GM23248 (cell line): ENCODE data around the gene KCNC2. TPM values are rescaled to one million over a fixed set of nuclear protein-coding genes. Genes with fewer than 3 reads are reported as not detected.

Experiments
- DNase-seq: peaks from one replicate; pipeline ENCODE4 v3.0.0-alpha.2; 2015
- H2AFZ ChIP-seq: fragments of 200-600 bp; sonication (generic); 2 replicates; pipeline ENCODE4 v1.6.1; 2016; ENCODE audit warnings: antibody characterized with exemption
- H3F3A ChIP-seq: fragments of 200-600 bp; sonication (generic); 2 replicates; pipeline ENCODE4 v1.6.1; 2016; ENCODE audit warnings: mild to moderate bottlenecking, antibody characterized with exemption, mixed run types; ENCODE audit not compliant: insufficient read depth
- H3K27ac ChIP-seq: fragments of 200-600 bp; sonication (generic); 2 replicates; pipeline ENCODE4 v1.5.1; 2016; ENCODE audit warnings: mild to moderate bottlenecking
- H3K27me3 ChIP-seq: fragments of 200-600 bp; sonication (generic); replicated peaks from 2 replicates; pipeline ENCODE4 v1.6.1; 2016; ENCODE audit warnings: mild to moderate bottlenecking; ENCODE audit not compliant: insufficient read depth
- H3K36me3 ChIP-seq: fragments of 200-600 bp; sonication (generic); 2 replicates; pipeline ENCODE4 v1.6.1; 2016; ENCODE audit warnings: low read depth, mild to moderate bottlenecking
- H3K4me1 ChIP-seq: fragments of 200-600 bp; sonication (generic); 2 replicates; pipeline ENCODE4 v1.6.1; 2016; ENCODE audit warnings: mild to moderate bottlenecking; ENCODE audit not compliant: insufficient read depth
- H3K4me2 ChIP-seq: fragments of 200-600 bp; sonication (generic); one replicate; pipeline ENCODE4 v1.6.1; 2016; ENCODE audit warnings: mild to moderate bottlenecking; ENCODE audit not compliant: unreplicated experiment
- H3K4me3 ChIP-seq: fragments of 200-600 bp; sonication (generic); 2 replicates; pipeline ENCODE4 v1.5.1; 2016; ENCODE audit warnings: mild to moderate bottlenecking
- H3K79me2 ChIP-seq: fragments of 200-600 bp; sonication (generic); 2 replicates; pipeline ENCODE4 v1.6.1; 2016; ENCODE audit warnings: mild to moderate bottlenecking; ENCODE audit not compliant: insufficient read depth
- H3K9ac ChIP-seq: fragments of 200-600 bp; sonication (generic); 2 replicates; pipeline ENCODE4 v1.6.1; 2016; ENCODE audit warnings: mild to moderate bottlenecking
- H3K9me2 ChIP-seq: fragments of 200-600 bp; sonication (generic); 2 replicates; pipeline ENCODE4 v1.6.1; 2016; ENCODE audit warnings: mixed run types, mild to moderate bottlenecking, moderate library complexity; ENCODE audit not compliant: insufficient read depth
- H3K9me3 ChIP-seq: fragments of 200-600 bp; sonication (generic); one replicate; pipeline ENCODE4 v1.6.1; 2017; ENCODE audit warnings: low read depth
- H4K20me1 ChIP-seq: fragments of 200-600 bp; sonication (generic); 2 replicates; pipeline ENCODE4 v1.6.0; 2016; ENCODE audit not compliant: insufficient read depth
- EZH2 ChIP-seq: fragments of 200-600 bp; sonication (generic); IDR thresholded peaks from 2 replicates; pipeline ENCODE4 v1.6.1; 2018; ENCODE audit warnings: antibody characterized with exemption, mild to moderate bottlenecking; ENCODE audit not compliant: insufficient read depth, poor library complexity, severe bottlenecking
- EZH2phosphoT487 ChIP-seq: fragments of 200-600 bp; sonication (generic); IDR thresholded peaks from 2 replicates; pipeline ENCODE4 v1.6.1; 2018; ENCODE audit warnings: antibody characterized with exemption, moderate library complexity, mild to moderate bottlenecking, low read depth; ENCODE audit not compliant: insufficient read depth
- WGBS, 2 experiments: methylation state at CpG; one replicate each; pipeline ENCODE4 v1.1.6; 2015 to 2017; ENCODE audit warnings: low lambda C conversion rate in 2 of 2, low coverage in 1 of 2; ENCODE audit errors: missing lambda C conversion rate in 2 of 2; 5-methylcytosine and 5-hydroxymethylcytosine counted together
- in situ Hi-C: fragments of 300-500 bp; cut with MboI; formaldehyde crosslinking; loops from 2 replicates; pipeline ENCODE4 v1.15.0; 2020
- polyA plus RNA-seq: library from polyadenylated mRNA; unstranded; fragments of >200 nt; fragmentation: Nextera tagmentation; extraction: Ambion mirVana; gene quantifications from 2 replicates; pipeline ENCODE4 v1.2.1, GENCODE V29; 2016
- total RNA-seq: library from RNA; depleted of rRNA; stranded (reverse); fragments of >200 nt; shearing (Covaris generic); gene quantifications from 2 replicates; pipeline ENCODE4 v1.2.3, GENCODE V29; 2014; rRNA removed

KCNC2 gene
- total RNA-seq: not detected in 2 replicates
- polyA plus RNA-seq: not detected in 2 replicates

DNA sequence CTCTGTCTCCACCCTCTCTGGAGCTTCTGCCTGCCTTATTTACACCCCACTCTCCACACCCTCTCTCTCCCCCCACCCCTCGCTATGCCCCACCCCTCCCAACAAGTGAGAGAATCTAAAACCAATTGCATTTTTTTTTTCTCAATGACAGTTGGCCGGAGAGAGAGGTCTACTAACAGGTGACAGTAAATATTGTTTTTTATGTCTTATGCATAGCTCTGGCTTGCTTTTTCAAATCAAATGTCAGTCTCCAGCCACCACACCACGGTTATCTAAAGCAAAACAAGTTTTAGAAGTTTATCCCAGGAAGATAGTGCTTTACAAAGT, at the start of gene KCNC2:
Gene KCNC2, minus strand, starts transcription at position 28 of the 327 bp plus-strand sequence.
- H4K20me1 ChIP-seq: no peaks in the 10 kb centered on the region
- no peaks in the 10 kb centered on the region for H3K9me3 ChIP-seq
- H3K9ac ChIP-seq: no peak within 1 kb of the TSS
- H3K27ac ChIP-seq: no peak within 1 kb of the TSS
- H3K4me1 ChIP-seq: no peaks in the 10 kb centered on the region
- H3K4me3 ChIP-seq: no peak within 1 kb of the TSS
- no peaks in the 10 kb centered on the region for H3K79me2 ChIP-seq
- WGBS, 2 experiments: 17 to 32% methylated on average over 2 to 3 of the region's 3 CpGs
- no peaks in the 10 kb centered on the region for H3K9me2 ChIP-seq
- peaks cover 37% of the 10 kb centered on the region for H3K27me3 ChIP-seq
- no peak for TF ChIP-seq EZH2
- no peak for TF ChIP-seq EZH2phosphoT487
- no peak for DNase-seq
- H3K36me3 ChIP-seq: no peaks in the 10 kb centered on the region
- no peak within 1 kb of the TSS for H2AFZ ChIP-seq
- no peaks in the 10 kb centered on the region for H3F3A ChIP-seq
- H3K4me2 ChIP-seq: no peak within 1 kb of the TSS
- in situ Hi-C loops: no loop called here

DNA sequence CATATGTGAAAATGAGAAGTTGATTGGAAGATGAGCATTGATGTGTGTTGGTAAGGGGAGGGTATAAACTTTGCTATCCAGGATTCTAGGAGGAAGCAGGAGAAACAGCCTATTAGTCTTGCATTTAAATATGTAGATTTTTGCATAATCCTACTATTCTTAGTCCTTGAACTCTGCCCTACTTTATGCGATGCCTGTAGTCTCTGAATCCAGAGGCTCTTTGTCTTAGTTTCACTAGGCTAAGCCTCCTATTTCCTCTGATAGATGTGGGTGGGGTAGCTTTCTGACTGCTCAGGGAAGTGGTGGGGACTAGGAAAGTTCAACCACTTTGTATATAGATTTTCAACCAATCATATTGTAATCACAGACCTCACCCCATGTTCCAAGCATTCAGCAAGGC, 49.5 kb upstream of the KCNC2 start:
- 36 to 44% methylated on average over 1 of the region's 1 CpG for WGBS, 2 experiments
- Histone ChIP-seq H3K4me1 (no peaks in the 10 kb centered on the region), H3K27me3 (no peaks in the 10 kb centered on the region), H3K27ac (no peak overlapping the region), H3K4me2 (no peak overlapping the region), H3K4me3 (no peak overlapping the region), H3K79me2 (no peaks in the 10 kb centered on the region), H3K9me3 (no peaks in the 10 kb centered on the region), H3F3A (no peaks in the 10 kb centered on the region), H3K9me2 (no peaks in the 10 kb centered on the region), H2AFZ (no peak overlapping the region), H3K36me3 (no peaks in the 10 kb centered on the region), H3K9ac (no peak overlapping the region), H4K20me1 (no peaks in the 10 kb centered on the region)
- TF ChIP-seq EZH2 (no peak), EZH2phosphoT487 (no peak)
- DNase-seq: no peak
- in situ Hi-C loops: no loop called here

DNA sequence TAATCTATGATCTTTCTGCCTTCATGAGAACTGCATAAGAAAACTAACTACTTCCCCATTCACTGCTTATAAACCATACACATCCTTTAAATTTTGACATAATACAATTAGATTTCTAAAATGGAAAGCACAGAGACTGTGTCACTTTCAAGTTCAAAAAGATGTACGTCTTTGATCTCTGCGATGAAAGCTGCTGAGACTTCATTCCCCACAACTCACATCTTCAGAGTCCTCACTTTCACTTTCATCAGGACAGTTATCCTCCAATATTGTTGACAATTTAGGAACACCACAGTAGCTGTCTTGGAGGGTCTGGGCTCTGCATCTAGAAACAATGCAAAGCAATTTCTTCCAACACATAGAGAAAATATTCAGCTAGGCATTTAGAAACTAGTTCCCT, 47.9 kb upstream of the KCNC2 start:
- 71 to 92% methylated on average over 2 of the region's 2 CpGs for WGBS, 2 experiments
- no peak overlapping the region for H3K9ac ChIP-seq
- no peaks in the 10 kb centered on the region for H3K27me3 ChIP-seq
- TF ChIP-seq EZH2phosphoT487: no peak
- no peak for TF ChIP-seq EZH2
- no peaks in the 10 kb centered on the region for H3K4me1 ChIP-seq
- no peak overlapping the region for H3K4me2 ChIP-seq
- no peak for DNase-seq
- no peak overlapping the region for H2AFZ ChIP-seq
- H4K20me1 ChIP-seq: no peaks in the 10 kb centered on the region
- in situ Hi-C loops: no loop called here
- H3K79me2 ChIP-seq: no peaks in the 10 kb centered on the region
- H3K4me3 ChIP-seq: no peak overlapping the region
- no peaks in the 10 kb centered on the region for H3F3A ChIP-seq
- no peak overlapping the region for H3K27ac ChIP-seq
- no peaks in the 10 kb centered on the region for H3K9me2 ChIP-seq
- H3K9me3 ChIP-seq: no peaks in the 10 kb centered on the region
- no peaks in the 10 kb centered on the region for H3K36me3 ChIP-seq

DNA sequence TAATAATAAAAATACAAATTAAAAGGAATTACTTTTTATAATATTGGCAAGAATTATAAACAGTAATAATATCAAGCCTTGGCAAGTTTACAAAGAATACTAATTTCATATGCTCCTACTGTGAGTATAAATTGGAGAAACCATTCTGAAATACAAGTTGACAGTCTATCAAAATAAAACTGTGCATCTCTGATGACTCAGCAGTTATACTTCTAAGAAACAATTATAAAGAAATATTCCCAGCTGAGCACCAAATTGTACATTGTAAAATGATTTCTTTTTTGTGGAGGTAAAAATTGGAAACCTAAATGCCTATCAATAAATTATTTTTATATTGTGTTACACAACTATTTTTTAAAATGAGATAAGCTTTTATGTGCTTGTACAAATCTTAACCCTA, 35.5 kb upstream of the KCNC2 start:
- no peak for TF ChIP-seq EZH2
- no peak for TF ChIP-seq EZH2phosphoT487

DNA sequence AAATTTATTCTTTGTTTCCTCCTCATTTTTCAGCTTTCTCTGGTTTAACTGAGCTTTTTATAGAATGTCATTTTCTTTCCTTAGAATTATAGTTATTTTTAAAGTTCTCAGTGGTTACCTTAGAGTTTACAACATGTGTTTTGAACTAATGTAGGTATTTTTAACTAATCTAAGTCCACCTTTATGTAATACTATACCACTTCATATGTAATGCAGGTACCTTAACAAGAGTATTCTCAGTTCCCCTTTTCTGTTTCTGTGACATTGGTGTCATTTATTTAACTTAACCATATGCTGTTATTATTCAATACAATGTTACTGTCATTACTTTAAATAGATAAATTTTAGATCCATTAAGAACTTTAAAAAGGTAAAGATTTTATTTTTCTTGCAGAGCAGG, 30.3 kb upstream of the KCNC2 start:
- no peak overlapping the region for H2AFZ ChIP-seq
- no peak for DNase-seq
- H3K79me2 ChIP-seq: no peaks in the 10 kb centered on the region
- no peaks in the 10 kb centered on the region for H3K4me1 ChIP-seq
- no peak overlapping the region for H3K4me2 ChIP-seq
- no peaks in the 10 kb centered on the region for H3K36me3 ChIP-seq
- TF ChIP-seq EZH2phosphoT487 (no peak), EZH2 (no peak)
- H4K20me1 ChIP-seq: no peaks in the 10 kb centered on the region
- no peaks in the 10 kb centered on the region for H3K9me2 ChIP-seq
- in situ Hi-C loops: no loop called here
- no peak overlapping the region for H3K4me3 ChIP-seq
- no peaks in the 10 kb centered on the region for H3K9me3 ChIP-seq
- no peak overlapping the region for H3K27ac ChIP-seq
- H3F3A ChIP-seq: no peaks in the 10 kb centered on the region
- no peaks in the 10 kb centered on the region for H3K27me3 ChIP-seq
- H3K9ac ChIP-seq: no peak overlapping the region

More for the DNA sequence above, 35.5 kb upstream of the KCNC2 start:
- H3K27ac ChIP-seq: no peak overlapping the region
- no peaks in the 10 kb centered on the region for H3K36me3 ChIP-seq
- no peaks in the 10 kb centered on the region for H3K9me3 ChIP-seq
- H3K79me2 ChIP-seq: no peaks in the 10 kb centered on the region
- no peaks in the 10 kb centered on the region for H4K20me1 ChIP-seq
- H3K4me3 ChIP-seq: no peak overlapping the region
- H3K27me3 ChIP-seq: no peaks in the 10 kb centered on the region
- no peaks in the 10 kb centered on the region for H3F3A ChIP-seq
- no peak overlapping the region for H3K4me2 ChIP-seq
- no peaks in the 10 kb centered on the region for H3K4me1 ChIP-seq
- no peaks in the 10 kb centered on the region for H3K9me2 ChIP-seq
- H2AFZ ChIP-seq: no peak overlapping the region
- H3K9ac ChIP-seq: no peak overlapping the region
- DNase-seq: no peak
- in situ Hi-C loops: no loop called here
